K562 (cell line): Measurements from ENCODE around the gene USP31. TPM values are rescaled to one million over a fixed set of nuclear protein-coding genes. Genes with fewer than 3 reads are reported as not detected.

ENCODE experiments used
- ATAC-seq: fragments of 200-7000 bp; cut with Tn5 transposase; 3 replicates; pipeline ENCODE4 v1.9.1; 2020; ENCODE audit warnings: moderate library complexity
- BruUV-seq: library from RNA; stranded (reverse); fragments of 400-500 nt; replicated peaks from 2 replicates; lab custom pipeline; 2021; lab: Mats Ljungman, UMichigan
- CTCF ChIA-PET: fragments of 300-600 bp; formaldehyde crosslinking; extraction: SDS; loops from one replicate; lab custom pipeline; 2021; ENCODE audit warnings: low intra/inter-chr PET ratio; lab: Yijun Ruan, JAX
- POLR2A ChIA-PET: fragments of 300-600, 350-650 bp; sonication (Branson Sonifier 250); formaldehyde crosslinking; extraction: SDS; loops from one replicate; lab custom pipeline; 2021; ENCODE audit warnings: antibody characterized with exemption, inconsistent platforms; lab: Yijun Ruan, JAX
- DNase-seq, 4 experiments: peaks; one replicate each; pipeline versions ENCODE4 v3.0.0 to v3.0.0-alpha.2; 2011 to 2018; ENCODE audit warnings: low spot score in 3 of 4, mixed read lengths in 3 of 4; ENCODE audit errors: extremely low read depth in 1 of 4
- FAIRE-seq: peaks from 2 replicates; lab custom pipeline; 2011; peaks lifted over from hg19 to GRCh38; lab: Jason Lieb, UNC
- H2AFZ ChIP-seq: 2 replicates; pipeline ENCODE4 v1.6.0; 2011; ENCODE audit warnings: low read depth, low read length, control low read depth, inconsistent platforms
- H3K27ac ChIP-seq: fragments of 200-600 bp; 3 replicates; pipeline ENCODE4 v1.8.0; 2011; ENCODE audit warnings: low read depth, mild to moderate bottlenecking, control low read depth, inconsistent platforms, low read length, moderate library complexity, mixed read lengths; ENCODE audit errors: extremely low read depth
- H3K27me3 ChIP-seq, 2 experiments: fragments of 300-600 bp in 1 of 2; 2 replicates in 1 of 2; 3 replicates in 1 of 2; pipeline versions ENCODE4 v1.6.0 to v1.8.0; 2011; ENCODE audit warnings: inconsistent platforms in 2 of 2, low read length in 2 of 2, mild to moderate bottlenecking in 1 of 2, mixed read lengths in 1 of 2, moderate library complexity in 1 of 2; ENCODE audit not compliant: control insufficient read depth in 2 of 2, insufficient read depth in 2 of 2
- H3K36me3 ChIP-seq: fragments of 300-600 bp; 3 replicates; pipeline ENCODE4 v1.8.0; 2011; ENCODE audit warnings: mild to moderate bottlenecking, low read length, inconsistent platforms; ENCODE audit not compliant: control insufficient read depth, insufficient read depth
- H3K4me1 ChIP-seq, 2 experiments: fragments of 200-600 bp in 1 of 2; replicated peaks in 1 of 2; 2 replicates in 1 of 2; 3 replicates in 1 of 2; pipeline versions ENCODE4 v1.5.1 to v1.8.0; 2011; ENCODE audit warnings: inconsistent platforms in 2 of 2, low read length in 2 of 2, mild to moderate bottlenecking in 1 of 2, mixed read lengths in 1 of 2, moderate library complexity in 1 of 2; ENCODE audit not compliant: control insufficient read depth in 2 of 2, insufficient read depth in 2 of 2
- H3K4me2 ChIP-seq: 2 replicates; pipeline ENCODE4 v1.6.1; 2011; ENCODE audit warnings: low read length, control low read depth, inconsistent platforms, mixed read lengths; ENCODE audit not compliant: insufficient read depth
- H3K4me3 ChIP-seq: fragments of 200-600 bp; sonication (generic), shearing (Covaris generic); 2 replicates; pipeline ENCODE4 v1.5.1; 2016; ENCODE audit warnings: control low read depth, inconsistent platforms
- H3K79me2 ChIP-seq: fragments of 200-600 bp; 3 replicates; pipeline ENCODE4 v1.8.0; 2011; ENCODE audit warnings: low read length, inconsistent platforms; ENCODE audit not compliant: control insufficient read depth, insufficient read depth
- H3K9ac ChIP-seq, 2 experiments: 2 replicates each; pipeline versions ENCODE4 v1.6.0 to v1.6.1; 2011; ENCODE audit warnings: low read depth in 2 of 2, low read length in 2 of 2, control low read depth in 1 of 2, inconsistent platforms in 1 of 2, mild to moderate bottlenecking in 1 of 2, mixed read lengths in 1 of 2; ENCODE audit not compliant: insufficient read depth in 1 of 2
- H3K9me1 ChIP-seq: one replicate; pipeline ENCODE4 v1.6.0; 2011; ENCODE audit warnings: inconsistent platforms, mild to moderate bottlenecking, low read length, moderate library complexity; ENCODE audit not compliant: control insufficient read depth, insufficient read depth
- H3K9me3 ChIP-seq: replicated peaks from 2 replicates; pipeline ENCODE4 v1.5.1; 2011; ENCODE audit warnings: low read depth, low read length, inconsistent platforms; ENCODE audit not compliant: control insufficient read depth, insufficient read depth
- H4K20me1 ChIP-seq: replicated peaks from 2 replicates; pipeline ENCODE4 v1.6.1; 2011; ENCODE audit warnings: low read length, inconsistent platforms, mixed read lengths; ENCODE audit not compliant: control insufficient read depth, insufficient read depth
- CREB3L1 ChIP-seq: fragments of 450-650 bp; IDR thresholded peaks from 2 replicates; pipeline ENCODE4 v1.6.1; 2014; ENCODE audit warnings: low read depth, mild to moderate bottlenecking, moderate library complexity, borderline replicate concordance
- ETS1 ChIP-seq: conservative IDR thresholded peaks from 2 replicates; pipeline ENCODE4 v1.6.1; 2011; ENCODE audit warnings: low read depth, mild to moderate bottlenecking, low read length; ENCODE audit not compliant: control insufficient read depth
- GTF2E2 ChIP-seq: fragments of 200-800 bp; sonication (Bioruptor generic); IDR thresholded peaks from 2 replicates; pipeline ENCODE4 v1.6.1; 2016; ENCODE audit warnings: missing genetic modification characterization, missing compliant biosample characterization
- ILK ChIP-seq: fragments of 450-650 bp; IDR thresholded peaks from 2 replicates; pipeline ENCODE4 v1.6.1; 2016; ENCODE audit warnings: missing genetic modification characterization, low read depth, mild to moderate bottlenecking, missing compliant biosample characterization, moderate library complexity, borderline replicate concordance
- IRF9 ChIP-seq: fragments of 450-650 bp; IDR thresholded peaks from 2 replicates; pipeline ENCODE4 v1.6.1; 2016; ENCODE audit warnings: missing biosample characterization, missing genetic modification characterization
- KAT7 ChIP-seq: sonication (generic); formaldehyde crosslinking; IDR thresholded peaks from 2 replicates; pipeline ENCODE4 v1.8.0; 2022; ENCODE audit warnings: missing genetic modification reagents, mild to moderate bottlenecking, borderline replicate concordance
- RBM25 ChIP-seq: fragments of 200-400 bp; formaldehyde crosslinking; IDR thresholded peaks from 2 replicates; pipeline ENCODE4 v1.6.1; 2018; ENCODE audit warnings: low read length, low read depth, moderate library complexity; ENCODE audit not compliant: severe bottlenecking
- RREB1 ChIP-seq: fragments of 250-450 bp; sonication (Bioruptor Pico); IDR thresholded peaks from 2 replicates; pipeline ENCODE4 v1.4.0; 2020
- SAP30 ChIP-seq: fragments of 200-600 bp; sonication (generic); IDR thresholded peaks from 2 replicates; pipeline ENCODE4 v1.6.1; 2012; ENCODE audit warnings: borderline replicate concordance, low read depth, mild to moderate bottlenecking, moderate library complexity, low read length, control low read depth, inconsistent platforms; ENCODE audit not compliant: insufficient read depth, poor library complexity, severe bottlenecking
- XRCC5 ChIP-seq: fragments of 200-400 bp; formaldehyde crosslinking; IDR thresholded peaks from 2 replicates; pipeline ENCODE4 v1.6.1; 2017; ENCODE audit warnings: low read depth, mild to moderate bottlenecking, low read length
- ZNF282 ChIP-seq: sonication (generic); formaldehyde crosslinking; IDR thresholded peaks from 2 replicates; pipeline ENCODE4 v1.8.1; 2023; ENCODE audit warnings: missing genetic modification reagents
- ZNF3 ChIP-seq: fragments of 250-450 bp; sonication (Bioruptor Pico); IDR thresholded peaks from 2 replicates; pipeline ENCODE4 v1.5.0; 2021; ENCODE audit warnings: mild to moderate bottlenecking, moderate library complexity
- whole genome bisulfite sequencing: fragments of 100-300 bp; shearing (Covaris generic); methylation state at CpG from one replicate; pipeline ENCODE4 v1.1.6; 2016; ENCODE audit warnings: low coverage, mixed read lengths; ENCODE audit not compliant: insufficient coverage; ENCODE audit errors: missing lambda C conversion rate; 5-methylcytosine and 5-hydroxymethylcytosine counted together
- in situ Hi-C: fragments of 300-500 bp; cut with MboI; formaldehyde crosslinking; loops from 4 replicates; pipeline ENCODE4 v1.15.0; 2018; ENCODE audit warnings: inconsistent platforms, mixed read lengths
- intact Hi-C: fragments of 100-400 bp; cut with micrococcal nuclease; formaldehyde crosslinking; loops from 2 replicates; pipeline ENCODE4 v1.14.2; 2022
- polyA plus RNA-seq, 8 experiments: library from polyadenylated mRNA; depleted of rRNA in 4 of 8; stranded (reverse) in 5 of 8; unstranded in 3 of 8; fragments of >200 nt; fragmentation: Nextera tagmentation in 2 of 8; fragmentation: Illumina TruSeq in 1 of 8; extraction: Ambion mirVana in 2 of 8; extraction: Trizol in 1 of 8; gene quantifications; 2 replicates each; pipeline versions ENCODE4 v1.2.1 to v1.2.3, GENCODE V29; 2011 to 2014; ENCODE audit warnings: inconsistent platforms in 1 of 8, missing spikeins in 1 of 8
- total RNA-seq, 7 experiments: library from RNA; depleted of rRNA in 6 of 7; stranded (reverse); fragments of >200 nt in 6 of 7; fragmentation: Illumina TruSeq in 2 of 7; extraction: Trizol in 2 of 7; gene quantifications; 2 replicates each; pipeline versions ENCODE4 v1.2.1 to v1.2.3, GENCODE V29; 2011 to 2021; ENCODE audit warnings: low replicate concordance in 1 of 7

Gene USP31
- total and polyA plus RNA-seq, 9 of the 15 experiments (the other 6 are each of a cell fraction or from before 2014, with no cell fraction given): 0.56 to 4.9 (median 2.9) TPM

- Histone ChIP-seq H3K4me2 (no peak overlapping the region), H3K27me3 (peaks cover 22 to 41% of the 10 kb centered on the region in 2 experiments; a peak in 4 of 5 replicates), H3K9me3 (no peaks in the 10 kb centered on the region), H2AFZ (no peak overlapping the region), H3K4me1 (peaks cover 0 to 13% of the 10 kb centered on the region in 2 experiments; a peak in 2 of 5 replicates), H3K79me2 (no peaks in the 10 kb centered on the region), H3K9ac (no peak overlapping the region), H3K4me3 (no peak overlapping the region), H3K27ac (no peak overlapping the region), H4K20me1 (peaks cover 3% of the 10 kb centered on the region; the same call in 1 of the 2 replicates), H3K9me1 (no peaks in the 10 kb centered on the region), H3K36me3 (no peaks in the 10 kb centered on the region)
- DNase-seq: peak in 1 of 4 experiments; percentile 3
- in situ Hi-C loops: loop anchor here (10.0 kb wide), 1 partner anchor 249 kb away; no protein-coding TSS in a partner anchor
- CTCF ChIA-PET: interaction anchor here (0.5 to 1.0 kb wide), 2 partner anchors 14 to 1284 kb away, joined by 3 read pairs; no protein-coding TSS in a partner anchor
- intact Hi-C loops: no loop called here
- no TSS peak for BruUV-seq
- 2% methylated on average over 12 of the region's 24 CpGs for WGBS
- FAIRE-seq: no peak
- no peak for ATAC-seq
- POLR2A ChIA-PET: interaction anchor here (1.7 kb wide), 1 partner anchor 19 kb away, joined by 3 read pairs; no protein-coding TSS in a partner anchor
- TF ChIP-seq RREB1: no peak
- TF ChIP-seq ZNF282 (CRISPR knock-in tag): no peak
- no peak for TF ChIP-seq CREB3L1
- no peak for TF ChIP-seq GTF2E2 (tag)
- TF ChIP-seq ILK (tag): no peak
- no peak for TF ChIP-seq XRCC5
- TF ChIP-seq ETS1: no peak
- TF ChIP-seq SAP30: no peak
- TF ChIP-seq RBM25: no peak
- no peak for TF ChIP-seq KAT7
- no peak for TF ChIP-seq IRF9 (tag)
- TF ChIP-seq ZNF3 (CRISPR knock-in tag): no peak
Measured at GRCh38 chr16:23186171-23186570, 36.9 kb upstream of the USP31 start.
